OCI-LY7 (cell line): ENCODE results near the gene E4F1. TPM values are rescaled to one million over a fixed set of nuclear protein-coding genes. Genes with fewer than 3 reads are reported as not detected.

ENCODE experiments used
- BruUV-seq: library from RNA; stranded (reverse); fragments of 400-500 nt; replicated peaks from 2 replicates; lab custom pipeline; 2021; lab: Mats Ljungman, UMichigan
- CTCF ChIA-PET: fragments of 300-600 bp; sonication (Branson Sonifier 250); formaldehyde crosslinking; loops from one replicate; lab custom pipeline; 2022; ENCODE audit warnings: antibody characterized with exemption; ENCODE audit not compliant: unreplicated experiment; lab: Charles Lee
- POLR2A ChIA-PET: fragments of 300-600 bp; sonication (Branson Sonifier 250); formaldehyde crosslinking; loops from one replicate; lab custom pipeline; 2022; ENCODE audit warnings: antibody characterized with exemption; lab: Charles Lee
- DNase-seq: peaks from one replicate; pipeline ENCODE4 v3.0.0-alpha.2; 2015; ENCODE audit warnings: low spot score
- H2AFZ ChIP-seq: fragments of 200-600 bp; sonication (generic), shearing (Covaris generic); 2 replicates; pipeline ENCODE4 v1.6.1; 2014; ENCODE audit warnings: mild to moderate bottlenecking, antibody characterized with exemption, low read length, moderate library complexity
- H3K27ac ChIP-seq: fragments of 200-600 bp; sonication (generic); 2 replicates; pipeline ENCODE4 v1.5.1; 2014; ENCODE audit warnings: mixed run types, low read depth, mild to moderate bottlenecking, moderate library complexity, low read length, inconsistent platforms; ENCODE audit not compliant: poor library complexity, severe bottlenecking
- H3K36me3 ChIP-seq: fragments of 200-600 bp; sonication (generic); 2 replicates; pipeline ENCODE4 v1.6.1; 2014; ENCODE audit warnings: mild to moderate bottlenecking, antibody characterized with exemption, low read length, moderate library complexity, mixed read lengths; ENCODE audit not compliant: insufficient read depth
- H3K4me1 ChIP-seq: fragments of 200-600 bp; sonication (generic); 2 replicates; pipeline ENCODE4 v1.5.1; 2014; ENCODE audit warnings: mild to moderate bottlenecking, low read length; ENCODE audit not compliant: insufficient read depth, poor library complexity, severe bottlenecking
- H3K4me2 ChIP-seq: fragments of 200-600 bp; sonication (generic); 2 replicates; pipeline ENCODE4 v1.6.1; 2014; ENCODE audit warnings: mild to moderate bottlenecking, low read length
- H3K4me3 ChIP-seq: fragments of 200-600 bp; sonication (generic); 2 replicates; pipeline ENCODE4 v1.5.1; 2014; ENCODE audit warnings: mild to moderate bottlenecking, low read depth, low read length; ENCODE audit not compliant: poor library complexity, severe bottlenecking
- H3K79me2 ChIP-seq: fragments of 200-600 bp; sonication (generic); 2 replicates; pipeline ENCODE4 v1.6.1; 2016; ENCODE audit warnings: low read depth, mild to moderate bottlenecking, low read length, moderate library complexity, mixed read lengths; ENCODE audit not compliant: insufficient read depth
- H3K9me2 ChIP-seq: fragments of 200-600 bp; sonication (generic); 2 replicates; pipeline ENCODE4 v1.6.1; 2016; ENCODE audit warnings: mild to moderate bottlenecking, low read length, mixed read lengths; ENCODE audit not compliant: insufficient read depth
- H3K9me3 ChIP-seq: fragments of 200-600 bp; sonication (generic); 2 replicates; pipeline ENCODE4 v1.6.1; 2014; ENCODE audit warnings: mild to moderate bottlenecking, mixed run types, low read length, mixed read lengths
- H4K20me1 ChIP-seq: fragments of 200-600 bp; sonication (generic); 2 replicates; pipeline ENCODE4 v1.6.1; 2014; ENCODE audit warnings: mild to moderate bottlenecking, antibody characterized with exemption, low read length, moderate library complexity, mixed read lengths; ENCODE audit not compliant: insufficient read depth
- CTCF ChIP-seq: fragments of 200-600 bp; sonication (generic); conservative IDR thresholded peaks from 2 replicates; pipeline ENCODE4 v1.5.1; 2014; ENCODE audit warnings: mild to moderate bottlenecking, antibody characterized with exemption, low read length, moderate library complexity, mixed read lengths
- EZH2phosphoT487 ChIP-seq: fragments of 200-600 bp; sonication (generic); IDR thresholded peaks from 2 replicates; pipeline ENCODE4 v1.6.1; 2018; ENCODE audit warnings: low read depth, borderline replicate concordance, mild to moderate bottlenecking, mixed run types, antibody characterized with exemption, low read length, moderate library complexity, mixed read lengths
- intact Hi-C: fragments of 100-400 bp; cut with micrococcal nuclease; formaldehyde crosslinking; loops from one replicate; pipeline ENCODE4 v1.10.0; 2022; ENCODE audit not compliant: unreplicated experiment
- total RNA-seq, 2 experiments: library from RNA; depleted of rRNA in 1 of 2; stranded (reverse); fragments of >200 nt in 1 of 2; shearing (Covaris generic) in 1 of 2; gene quantifications; 2 replicates each; pipeline ENCODE4 v1.2.3, GENCODE V29; 2014 to 2022

The E4F1 gene
- total RNA-seq, 2 experiments from 2014 or later: 42.3 to 59.6 TPM

DNA sequence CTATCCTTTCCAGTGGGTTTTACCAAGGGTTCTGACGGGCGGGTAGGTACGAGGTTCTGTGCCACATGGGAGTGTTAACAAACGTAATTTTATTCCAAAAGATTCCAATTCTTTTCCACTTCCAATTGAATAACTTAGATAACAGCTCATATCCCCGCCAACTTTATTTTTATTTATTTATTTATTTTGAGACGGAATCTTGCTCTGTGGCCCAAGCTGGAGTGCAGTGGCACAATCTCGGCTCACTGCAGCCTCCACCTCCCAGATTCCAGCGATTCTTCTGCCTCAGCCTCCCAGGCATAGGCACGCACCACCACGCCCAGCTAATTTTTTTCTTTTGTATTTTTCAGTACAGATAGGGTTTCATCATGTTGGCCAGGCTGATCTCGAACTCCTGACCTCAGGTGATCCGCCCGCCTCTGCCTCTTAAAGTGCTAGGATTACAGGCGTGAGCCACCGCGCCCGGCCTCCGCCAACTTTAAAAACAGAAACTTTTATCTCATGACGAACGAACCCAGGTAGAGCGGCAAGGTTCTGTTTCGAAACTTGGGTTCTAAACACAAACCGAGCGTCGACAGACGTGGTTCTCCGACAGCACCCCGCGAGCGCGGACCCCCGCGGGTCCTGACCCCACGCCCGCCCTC, 27.4 kb downstream of the E4F1 start:
- Histone ChIP-seq H3K36me3 (peaks cover 67% of the 10 kb centered on the region), H3K27ac (peak overlapping the region; percentile 68), H3K9me3 (no peaks in the 10 kb centered on the region), H3K79me2 (peaks cover 20% of the 10 kb centered on the region), H3K4me1 (peaks cover 17% of the 10 kb centered on the region), H2AFZ (peak overlapping the region; percentile 18; the same call in 1 of the 2 replicates), H4K20me1 (no peaks in the 10 kb centered on the region), H3K4me3 (peak overlapping the region; percentile 76), H3K4me2 (peak overlapping the region; percentile 87), H3K9me2 (no peaks in the 10 kb centered on the region)
- ChIA-PET CTCF (no interaction called here), POLR2A (interaction anchor here (0.6 to 1.4 kb wide), 2 partner anchors 10 to 168 kb away, joined by 3 read pairs; no protein-coding TSS in a partner anchor)
- TF ChIP-seq CTCF: no peak
- TSS peak; percentile 59 for BruUV-seq
- intact Hi-C loops: loop anchor here (1.0 kb wide), 1 partner anchor 27 kb away; the partner anchor contains the start of gene E4F1
- no peak for DNase-seq

GRCh38 chr16:2251296-2252111, 28.1 kb downstream of the E4F1 start, which contains the start of gene ECI1:
Gene ECI1, minus strand, starts transcription at chr16:2251587. Its CDS starts 21 bp downstream, at chr16:2251566.
- H3K4me3 ChIP-seq: peak within 1 kb of the TSS; percentile 76

More at GRCh38 chr16:2251296-2252111, 28.1 kb downstream of the E4F1 start, which contains the start of gene ECI1:
- Histone ChIP-seq H3K79me2 (peaks cover 20% of the 10 kb centered on the region), H3K36me3 (peaks cover 67% of the 10 kb centered on the region), H3K9me3 (no peaks in the 10 kb centered on the region), H3K9me2 (no peaks in the 10 kb centered on the region), H4K20me1 (no peaks in the 10 kb centered on the region), H3K4me1 (peaks cover 17% of the 10 kb centered on the region), H2AFZ (peak within 1 kb of the TSS; percentile 18; the same call in 1 of the 2 replicates), H3K4me2 (peak within 1 kb of the TSS; percentile 87), H3K27ac (peak within 1 kb of the TSS; percentile 68)
- peak; percentile 95 for DNase-seq
- intact Hi-C loops: loop anchor here (1.0 kb wide), 1 partner anchor 28 kb away; the partner anchor contains the start of gene E4F1
- BruUV-seq: no TSS peak
- ChIA-PET POLR2A (interaction anchor here (0.6 to 1.7 kb wide), 4 partner anchors 11 to 169 kb away, joined by 3 to 6 read pairs (median 3); no protein-coding TSS in a partner anchor), CTCF (no interaction called here)
- TF ChIP-seq CTCF (peak; percentile 73), EZH2phosphoT487 (no peak)
